Activated CD4-positive, alpha-beta T cell treated with anti-CD3 and anti-CD28 coated beads, Interleukin-10, Interleukin-2, amounts not matched to agents 100 ng/mL and 50 ng/mL, durations not matched to agents 16 hours and 8 hours (primary cell): ENCODE data around the gene ARMH4.
A peak's percentile ranks its signal among the peaks of the same experiment; 100 is the strongest.

Experiments used
- DNase-seq: peaks from one replicate; pipeline ENCODE4 v3.0.0-alpha.2; 2020

ARMH4 gene

DNA sequence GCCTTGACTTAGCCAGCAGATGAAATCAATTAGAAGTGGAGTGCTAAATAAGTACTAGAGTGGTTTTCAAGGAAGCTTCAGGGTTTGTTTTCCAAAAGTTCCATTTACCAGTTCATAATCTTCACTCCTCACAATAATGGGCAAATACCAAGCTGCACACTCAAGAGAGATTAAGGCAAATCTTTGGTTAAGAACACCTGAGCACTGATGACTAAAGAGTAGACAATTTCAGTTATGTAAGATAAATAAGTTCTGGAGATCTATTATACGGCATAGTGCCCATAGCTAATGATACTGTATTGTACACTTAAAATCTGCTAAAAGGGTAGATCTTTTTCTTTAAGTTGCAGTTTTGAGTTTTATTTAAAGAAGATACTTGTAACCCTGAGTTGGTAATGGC is 125.0 kb downstream of the ARMH4 start:
- DNase-seq, result no peak

DNA sequence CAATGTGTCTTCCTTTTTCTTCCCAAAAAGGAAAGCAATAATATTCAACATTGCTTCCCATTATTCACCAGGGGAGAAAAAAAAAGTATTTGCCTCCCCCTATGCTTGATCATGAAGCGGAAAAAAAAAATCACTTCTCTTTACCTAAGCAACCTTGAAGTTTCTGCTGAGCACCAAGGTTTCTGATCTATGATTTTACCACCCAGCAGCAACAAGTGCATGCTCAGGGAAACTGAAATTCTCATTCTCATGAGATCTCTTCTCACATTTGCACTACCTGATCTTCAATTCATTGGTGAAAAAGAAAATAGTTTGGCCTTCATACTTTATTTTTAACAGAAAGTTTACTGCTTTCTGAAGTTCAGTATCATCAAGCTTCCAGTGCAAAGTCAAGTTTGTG is 125.8 kb downstream of the ARMH4 start:
- no peak for DNase-seq

DNA sequence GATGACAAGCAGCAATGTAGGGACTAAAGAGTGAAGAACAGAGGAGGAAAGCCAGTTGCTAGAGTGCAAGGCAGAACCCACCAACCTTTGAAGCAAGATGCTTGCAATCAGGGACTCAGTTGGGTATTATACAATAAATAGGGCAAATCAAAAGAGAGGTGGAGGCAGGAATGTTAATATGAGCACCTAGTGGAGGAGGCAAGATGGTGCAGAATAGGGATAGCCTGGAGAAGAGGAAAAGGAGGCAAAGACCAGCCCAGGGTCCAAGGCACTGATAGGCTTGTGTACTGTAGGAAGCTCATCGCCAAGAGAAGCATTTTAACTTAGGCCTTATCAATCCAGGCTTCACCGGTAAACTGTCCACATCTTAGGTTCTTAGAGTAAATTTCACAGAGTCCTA is 137.2 kb downstream of the ARMH4 start:
- DNase-seq, result no peak

DNA sequence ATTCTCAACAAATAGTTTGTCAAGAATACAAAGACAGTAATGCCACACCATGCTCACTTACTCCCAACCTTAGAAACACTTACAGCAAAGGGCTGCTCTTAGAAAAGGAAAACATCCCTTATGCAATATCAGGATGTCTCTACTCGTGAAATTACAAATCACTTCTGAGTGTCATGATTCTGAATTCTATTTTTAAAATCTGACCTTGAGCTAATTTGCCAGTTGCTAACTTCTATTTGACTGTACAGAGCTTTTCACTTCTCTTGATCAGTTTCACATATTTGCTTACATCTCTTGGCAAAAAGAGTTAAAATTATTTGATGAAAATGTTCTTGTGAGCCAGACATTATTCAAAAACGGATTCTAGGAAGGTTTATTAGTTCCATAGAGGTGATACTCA is 149.4 kb downstream of the ARMH4 start:
- no peak for DNase-seq

DNA sequence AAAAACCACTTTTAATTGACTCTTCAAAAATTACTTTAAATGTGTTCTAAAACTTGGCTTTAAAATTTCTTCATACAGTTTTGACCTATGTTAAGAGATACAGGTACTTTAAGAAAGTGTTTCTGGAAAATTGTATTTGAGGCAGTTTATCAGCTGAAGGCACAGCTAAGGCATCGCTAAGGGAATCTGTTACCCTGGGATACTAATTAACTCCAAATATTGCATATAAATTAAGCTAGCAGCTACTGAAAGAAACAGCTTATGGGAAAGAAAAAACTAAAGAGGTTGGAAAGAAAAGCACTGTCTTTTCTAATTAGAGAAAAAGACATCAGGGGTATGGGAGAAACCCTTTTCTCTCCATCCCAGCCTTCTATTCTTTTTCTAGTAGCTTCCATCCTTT is 152.0 kb downstream of the ARMH4 start:
- DNase-seq, result no peak

DNA sequence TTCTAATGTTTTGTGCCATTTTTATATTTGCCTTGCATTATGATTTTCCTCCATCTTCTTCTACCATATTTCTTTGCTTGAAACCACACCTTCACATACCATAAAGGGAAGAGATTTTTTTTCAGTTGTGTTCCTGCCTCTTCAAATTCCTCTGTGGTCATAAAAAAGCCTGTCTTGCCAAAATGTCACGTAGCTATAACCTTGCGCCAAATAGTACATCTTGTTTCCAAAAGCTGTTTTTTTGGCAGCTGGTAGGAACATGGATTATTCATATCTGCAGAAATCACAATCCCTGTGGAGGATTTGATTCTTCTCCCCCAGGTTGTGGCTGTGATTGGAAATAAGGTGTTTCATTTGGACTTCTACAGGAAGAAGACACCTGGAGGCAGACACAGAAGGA is 152.5 kb downstream of the ARMH4 start:
- DNase-seq, result no peak

DNA sequence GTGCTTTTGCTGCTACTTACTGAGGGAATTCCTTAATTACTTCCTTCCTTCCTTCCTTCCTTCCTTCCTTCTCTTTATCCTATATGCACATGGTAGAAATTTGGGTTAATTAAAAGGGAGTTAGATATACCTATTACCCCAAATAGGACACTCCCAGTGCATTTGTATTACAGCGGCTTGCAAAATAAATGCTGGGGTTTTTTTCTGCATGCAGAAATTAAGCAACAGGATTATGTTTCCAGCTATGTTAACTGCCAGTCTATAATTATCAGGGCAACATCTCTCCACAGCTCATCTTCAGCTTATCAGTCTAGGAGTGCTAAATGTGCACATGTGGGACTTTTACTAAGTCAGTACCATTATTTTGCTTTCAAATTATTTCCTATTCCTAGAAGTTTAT is 153.2 kb downstream of the ARMH4 start:
- DNase-seq, result no peak

DNA sequence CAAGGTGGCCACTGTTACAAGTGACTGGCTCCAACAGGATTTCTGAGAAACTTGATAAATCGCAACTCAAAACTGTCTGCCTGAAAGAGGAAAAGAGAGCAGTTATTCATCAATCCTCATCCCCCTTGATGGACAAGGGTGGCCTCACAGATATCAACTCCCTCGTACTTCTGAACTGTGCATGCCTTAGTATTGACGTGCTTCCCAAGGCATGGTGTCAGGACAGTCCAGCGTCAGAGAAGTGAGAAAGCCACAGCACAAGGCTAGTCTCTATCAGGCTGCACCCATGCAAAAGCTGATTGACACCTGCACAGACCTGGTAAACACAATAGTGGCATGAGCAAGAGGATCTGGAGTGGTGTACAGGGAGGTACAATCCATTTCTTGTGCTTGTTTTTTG is 160.7 kb downstream of the ARMH4 start:
- no peak for DNase-seq

DNA sequence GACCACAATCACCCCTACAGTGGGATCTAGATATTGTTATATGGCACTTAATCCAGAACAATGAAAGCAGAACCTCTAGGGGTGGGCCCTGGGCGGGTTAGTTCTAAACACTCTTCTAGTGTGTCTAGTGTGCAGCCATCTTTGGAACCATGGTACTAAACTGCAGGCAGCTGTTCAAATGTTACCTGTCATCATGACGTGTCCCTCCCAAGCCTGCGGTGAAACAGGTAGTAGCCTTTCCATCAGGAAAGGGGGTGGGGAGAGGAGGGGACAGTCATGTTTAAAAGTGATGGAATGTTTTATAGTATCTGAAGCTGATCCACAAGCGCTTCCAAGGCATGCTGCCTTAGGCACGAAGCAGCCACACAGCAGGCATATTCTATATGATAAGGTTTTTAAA is 163.6 kb downstream of the ARMH4 start:
- no peak for DNase-seq

DNA sequence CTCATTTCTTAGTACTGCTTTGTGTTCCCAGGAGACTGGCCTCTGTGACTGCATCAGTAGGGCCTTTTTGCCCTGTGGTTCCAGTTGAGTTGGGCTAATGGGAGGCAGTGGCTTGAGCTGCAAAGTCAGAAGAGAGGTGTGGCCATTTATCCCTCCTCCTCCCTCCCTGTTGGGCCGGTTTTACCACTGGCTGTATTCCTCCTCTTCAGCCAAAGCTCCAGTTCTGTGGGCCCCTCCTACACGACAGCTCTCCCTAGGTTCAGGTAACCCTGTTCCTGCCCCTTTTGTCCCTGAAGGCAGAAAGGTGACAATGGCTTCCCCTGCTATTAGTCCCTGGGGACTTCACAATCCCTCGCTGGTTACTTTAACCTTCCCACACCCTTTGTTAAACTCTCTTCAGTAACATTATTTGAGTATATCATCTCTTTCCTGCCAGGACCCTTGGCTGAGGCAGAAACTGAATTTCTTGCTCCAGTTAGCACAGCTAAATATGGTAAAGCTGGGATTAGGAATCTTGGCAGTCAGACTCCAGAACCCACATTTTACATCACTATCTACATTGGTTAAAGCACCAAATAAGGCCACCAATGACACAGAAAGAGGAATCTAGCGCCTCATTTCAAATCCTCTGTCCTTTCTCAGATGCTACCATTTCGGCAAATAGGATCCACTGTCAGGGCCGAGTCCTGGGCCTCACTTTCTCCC is 164.3 kb downstream of the ARMH4 start:
- no peak for DNase-seq

DNA sequence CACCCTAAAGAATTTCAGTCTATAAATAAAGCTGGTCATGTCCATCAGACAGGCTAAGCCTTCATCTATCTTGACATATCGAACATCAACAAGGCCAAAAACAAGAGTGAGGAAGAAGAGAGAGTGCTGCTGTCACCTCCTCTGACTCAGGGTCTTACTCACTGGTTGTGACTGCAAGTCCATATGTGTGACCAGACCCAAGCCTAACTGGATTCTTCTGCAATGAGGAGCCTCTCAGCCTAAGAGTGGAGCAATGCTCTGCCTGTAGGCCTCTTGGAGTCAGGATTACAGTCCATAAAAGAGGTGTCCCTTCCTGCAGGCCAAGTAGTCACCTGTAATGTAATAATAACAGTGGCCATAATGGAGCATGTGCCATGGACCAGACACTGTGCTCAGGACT is 165.0 kb downstream of the ARMH4 start:
- no peak for DNase-seq

DNA sequence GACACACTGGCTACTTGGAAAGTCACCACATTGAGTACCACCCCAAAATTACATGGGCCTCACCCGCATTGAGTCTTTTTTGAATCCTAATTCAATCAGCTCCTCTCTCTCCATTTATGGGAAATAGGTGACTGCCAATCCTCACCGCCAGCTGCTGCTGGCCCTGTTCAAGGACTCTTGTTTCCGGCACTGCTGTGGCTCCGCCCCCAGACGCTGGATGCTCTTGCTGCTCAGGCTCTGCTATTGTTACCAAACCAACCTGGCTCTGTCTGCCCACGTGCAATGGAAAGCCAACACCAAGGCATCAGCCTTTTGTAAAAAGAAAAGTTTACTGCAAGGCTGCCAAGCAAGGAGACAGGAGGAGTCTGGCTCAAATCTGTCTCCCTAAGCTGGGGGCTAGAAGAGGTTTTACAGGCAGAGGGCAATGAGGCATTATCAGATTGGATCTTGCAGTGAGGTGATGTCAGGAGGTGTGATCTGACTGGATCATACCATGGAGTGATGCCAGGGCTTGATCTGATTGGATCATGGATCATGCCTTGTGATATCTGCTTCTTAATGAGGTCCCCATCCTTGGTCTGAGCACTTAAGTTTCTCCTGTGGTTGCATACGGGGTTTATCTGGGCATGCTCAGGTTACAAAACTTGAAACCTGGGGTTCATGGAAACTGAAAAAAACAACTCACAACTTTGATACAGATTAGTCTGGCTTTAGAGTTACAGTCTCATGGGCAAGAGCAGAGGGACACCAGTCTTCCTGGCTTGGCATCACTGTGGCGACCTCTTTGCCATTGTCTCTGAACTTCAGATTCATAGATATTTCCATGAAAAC is 169.0 kb downstream of the ARMH4 start:
- DNase-seq, result peak; percentile 14

DNA sequence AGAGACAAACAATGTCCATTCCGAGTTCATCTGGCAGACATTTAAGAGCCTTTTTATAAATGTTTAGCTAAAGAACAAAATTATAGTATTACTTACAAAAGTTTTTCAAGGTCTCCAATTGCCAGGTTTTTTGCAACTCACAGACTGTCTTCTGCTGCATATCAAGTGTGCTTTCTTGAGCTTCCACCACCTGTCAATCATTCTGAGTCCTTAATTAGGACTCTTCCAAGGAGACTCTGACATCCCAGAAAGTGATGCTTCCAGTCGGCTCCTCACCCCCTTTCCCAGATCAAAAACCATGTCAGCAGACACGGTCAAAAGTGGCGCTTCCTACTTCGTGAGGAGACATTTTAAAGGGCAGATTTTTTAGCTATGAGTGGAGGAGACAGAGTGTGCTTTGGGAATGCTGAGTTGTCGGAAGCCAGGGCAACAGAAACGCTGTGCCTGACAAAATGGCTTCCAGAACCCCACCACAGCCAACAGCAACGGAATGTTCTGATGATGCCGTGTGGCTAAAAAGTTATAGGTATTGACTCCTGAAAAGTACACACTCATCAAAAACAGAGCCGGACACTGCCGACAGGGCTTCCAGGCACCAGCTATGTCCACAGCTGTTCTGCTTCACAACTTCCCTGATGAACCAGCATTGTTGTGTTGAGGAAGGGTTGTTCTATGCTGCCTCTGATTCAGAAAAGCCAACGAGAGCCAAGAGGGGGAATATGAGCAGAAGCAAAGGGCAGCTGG is 170.0 kb downstream of the ARMH4 start:
- no peak for DNase-seq

DNA sequence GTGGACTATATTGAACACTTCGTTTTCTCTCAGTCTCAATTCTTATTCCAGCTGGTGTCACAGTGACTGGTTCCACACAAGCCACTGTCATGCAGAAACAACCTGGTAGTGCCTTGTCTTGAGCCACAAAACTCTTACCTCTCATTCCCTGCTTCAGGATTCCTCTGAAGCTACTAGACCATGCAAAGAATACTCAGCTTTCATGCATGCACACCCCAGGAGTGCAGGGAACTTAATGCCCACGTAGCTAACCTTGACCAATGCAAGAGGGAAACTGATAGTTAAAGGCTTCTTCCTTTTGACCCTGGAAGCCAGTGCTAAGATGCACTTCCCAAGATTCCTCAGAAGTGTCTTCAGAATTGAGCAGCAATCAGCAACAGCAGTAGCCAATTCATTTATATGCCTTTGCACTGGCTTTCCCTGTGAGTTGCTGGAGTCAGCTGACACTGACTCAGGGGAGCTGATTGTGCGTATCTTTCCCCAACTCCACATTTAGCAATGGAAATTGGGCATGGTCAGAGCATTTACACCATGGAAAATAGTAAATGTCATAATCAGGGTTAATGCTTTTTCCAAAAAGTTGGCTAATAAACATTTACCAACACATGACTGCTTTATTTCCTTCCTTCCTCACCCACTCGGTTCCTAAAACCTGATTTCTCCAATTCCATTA is 172.5 kb downstream of the ARMH4 start:
- DNase-seq, result no peak

DNA sequence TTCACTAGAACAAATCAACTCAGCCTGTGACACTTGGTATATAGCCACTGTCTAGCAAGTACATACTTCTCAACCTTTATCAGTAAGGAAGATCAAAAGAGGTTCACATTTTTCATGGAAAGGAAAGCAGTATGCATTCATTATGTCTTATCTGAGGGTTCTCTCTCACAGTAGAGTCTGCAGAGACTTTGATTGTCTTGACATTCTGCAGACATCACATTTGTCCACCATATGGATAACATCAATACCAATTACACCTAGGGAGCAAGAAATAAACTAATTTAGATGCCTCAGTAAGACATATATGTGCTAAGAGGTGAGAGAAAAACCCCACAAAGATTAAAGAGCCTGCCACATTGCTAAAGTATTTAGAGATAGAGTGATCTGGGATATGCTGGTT is 175.3 kb downstream of the ARMH4 start:
- no peak for DNase-seq

DNA sequence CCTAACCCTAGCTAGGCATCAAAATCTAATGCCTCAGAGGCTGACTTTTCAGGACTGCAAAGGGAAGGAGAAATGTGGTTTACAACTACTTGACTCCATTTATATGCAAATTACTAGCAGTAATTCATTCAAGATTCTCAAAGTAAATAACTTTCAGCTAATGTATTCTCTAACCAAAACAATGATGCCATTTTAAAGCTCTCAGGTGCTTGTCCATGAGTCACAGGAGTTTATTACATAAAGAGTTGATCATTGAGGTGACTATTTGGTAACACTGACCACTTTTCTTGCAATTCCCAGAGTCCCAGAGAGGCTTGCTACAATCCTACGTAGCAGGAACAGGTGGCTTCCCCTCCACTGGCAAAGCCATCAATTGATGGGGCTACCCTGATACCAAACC is 177.1 kb downstream of the ARMH4 start:
- no peak for DNase-seq

DNA sequence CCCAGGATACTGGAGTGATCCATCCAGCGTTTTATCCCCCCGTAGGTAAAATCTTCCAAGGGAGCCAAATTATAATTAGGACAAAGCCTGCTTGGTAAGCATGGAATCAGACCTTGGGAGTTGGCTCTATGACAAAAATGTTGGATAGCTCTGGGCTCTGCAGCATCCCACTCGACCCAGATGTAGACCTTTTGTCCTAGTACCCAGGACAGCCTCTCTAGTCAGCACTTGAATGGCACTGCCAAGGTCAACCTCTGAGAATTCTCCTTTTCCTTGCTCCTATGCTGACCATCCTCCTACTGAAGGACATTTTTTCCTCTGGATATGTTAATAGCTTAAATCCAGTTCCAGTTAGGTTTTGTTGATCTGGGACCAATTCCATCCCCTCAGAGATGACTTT is 181.4 kb downstream of the ARMH4 start:
- DNase-seq, result no peak

DNA sequence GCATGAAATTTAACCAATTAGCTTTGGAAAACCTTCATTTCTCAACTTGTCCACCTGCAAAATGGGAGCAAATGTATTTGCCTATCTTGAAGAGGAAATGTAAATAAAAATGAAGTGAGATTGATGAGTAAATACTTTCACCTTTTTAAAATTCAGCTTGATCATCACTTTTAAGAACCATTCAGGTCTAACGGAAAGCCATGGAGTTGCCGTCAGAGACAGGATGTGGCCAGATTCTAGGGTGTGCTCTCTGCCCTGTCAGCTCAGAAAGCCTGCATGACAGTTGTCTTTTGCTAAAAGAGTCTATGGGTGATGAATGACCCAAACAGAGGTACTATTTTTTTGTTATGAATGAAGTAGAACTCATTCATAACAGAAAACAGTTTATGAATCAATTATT is 181.8 kb downstream of the ARMH4 start:
- peak; percentile 27 for DNase-seq

DNA sequence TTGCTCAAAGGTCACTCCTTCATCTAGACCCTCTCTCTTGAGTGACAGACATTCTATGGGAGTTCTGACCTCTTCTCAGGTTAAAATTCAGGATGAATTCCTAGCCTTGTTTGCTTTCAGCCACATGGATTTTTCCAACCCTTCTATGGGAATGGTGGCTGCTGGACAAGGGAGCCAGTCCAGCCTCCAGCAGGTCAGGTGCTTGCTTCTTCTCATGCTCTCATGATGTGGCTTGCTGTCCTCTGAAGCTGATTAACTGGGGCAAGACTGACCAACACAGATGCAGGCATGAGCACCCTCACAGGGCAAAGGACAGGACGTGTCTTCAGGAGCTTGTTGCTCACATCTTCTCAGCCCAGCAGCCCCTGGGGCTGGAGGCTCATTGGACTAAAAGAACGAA is 188.9 kb downstream of the ARMH4 start:
- DNase-seq, result no peak

DNA sequence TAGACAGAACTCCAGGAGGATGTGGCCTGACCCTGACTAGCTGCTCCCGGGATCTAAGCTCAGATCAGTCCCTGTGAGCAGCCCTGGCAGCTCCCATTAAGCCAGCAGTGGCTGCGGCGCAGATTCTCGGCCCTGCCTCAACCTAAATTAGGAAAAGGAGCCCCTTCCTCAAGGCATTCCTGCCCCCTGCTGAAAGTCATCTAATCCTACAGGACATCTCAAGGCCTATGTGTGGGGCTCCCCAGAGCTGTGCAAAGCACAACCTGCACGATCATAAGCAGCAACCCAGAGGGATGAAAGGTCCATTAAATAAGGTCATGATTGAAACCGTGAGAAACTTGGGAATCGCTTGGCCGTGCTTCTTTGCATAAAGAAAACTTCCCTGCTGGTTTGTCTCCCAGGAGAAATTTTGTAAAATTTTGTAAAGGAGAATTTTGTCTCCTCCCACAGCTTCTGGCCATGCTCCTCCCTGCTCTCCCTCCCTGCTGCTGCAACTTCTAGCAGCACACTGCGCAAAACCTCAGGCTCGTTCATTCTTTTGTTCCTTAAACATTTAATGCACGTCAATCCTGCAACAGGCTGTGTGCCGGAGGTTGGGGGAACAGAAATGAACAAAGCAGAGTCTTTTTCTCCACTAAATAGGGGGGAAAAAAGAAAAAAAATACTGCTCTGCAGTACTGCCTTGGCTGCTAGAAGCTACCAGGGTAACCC is 189.5 kb downstream of the ARMH4 start:
- no peak for DNase-seq

DNA sequence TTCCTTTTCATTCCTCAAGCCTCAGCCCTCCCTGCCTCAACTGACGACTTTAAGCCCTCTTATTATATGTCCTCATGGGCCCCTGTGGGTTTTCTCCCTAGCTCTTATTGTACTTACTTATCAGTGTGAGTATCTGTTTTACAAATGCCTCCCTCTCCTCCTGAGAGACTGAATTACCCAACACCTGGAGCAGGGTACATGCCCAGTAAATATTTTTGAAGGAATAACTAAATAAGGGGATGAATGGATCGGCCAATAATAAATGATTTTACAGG is 190.3 kb downstream of the ARMH4 start:
- DNase-seq, result no peak

DNA sequence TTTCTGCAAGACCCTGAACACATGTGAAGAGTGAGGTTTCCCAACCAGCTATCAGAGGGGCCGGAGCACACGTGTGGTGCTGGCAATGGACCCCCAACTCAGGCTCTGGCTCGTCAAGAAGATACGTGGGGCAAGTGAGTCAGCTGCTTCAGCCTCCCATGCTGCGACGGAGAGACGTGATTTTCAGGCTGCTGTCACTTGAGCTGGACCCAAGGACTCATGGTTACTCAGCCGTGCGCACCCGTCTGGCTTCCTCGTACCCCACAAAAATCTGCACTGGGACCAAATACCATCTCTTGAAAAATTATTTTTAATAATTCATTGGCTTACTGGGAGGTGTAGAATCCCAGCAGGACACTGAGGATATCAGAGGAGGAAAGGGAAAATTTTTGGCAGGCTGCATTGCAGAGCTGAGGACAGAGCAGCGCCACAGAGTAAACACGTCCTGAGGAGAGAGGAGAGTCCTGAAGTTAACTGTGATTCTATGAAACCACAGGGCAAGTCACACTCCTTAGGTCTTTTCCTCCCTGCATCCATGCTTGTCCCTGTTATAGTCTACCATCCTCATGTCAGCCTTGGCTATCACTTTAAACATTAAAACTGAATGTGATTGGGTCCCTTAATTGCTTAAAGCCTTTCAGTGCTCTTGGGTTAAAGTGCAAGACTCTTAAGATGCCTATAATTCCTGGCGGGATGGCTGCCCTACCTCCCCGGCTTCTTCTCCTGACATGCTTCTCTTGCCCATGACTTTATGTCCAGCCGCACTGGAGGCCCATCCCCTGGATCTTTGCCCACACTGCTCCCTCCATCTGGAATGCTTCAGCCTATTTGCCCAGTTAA is 190.8 kb downstream of the ARMH4 start:
- DNase-seq, result no peak
